Ovary (tissue), 3 donors: ENCODE data around the gene FGGY.

Experiments used
- POLR2A ChIP-seq: fragments of 450-650 bp; IDR thresholded peaks from one replicate; pipeline ENCODE4 v1.6.1; 2017; ENCODE audit warnings: antibody characterized with exemption, mild to moderate bottlenecking, moderate library complexity
- TF ChIP-seq, protein P1 (sequence below), 3 donors: fragments of 450-650 bp in 2 of 3; fragments of 200-600 bp in 1 of 3; IDR thresholded peaks; one replicate each; pipeline versions ENCODE4 v1.5.1 to v1.8.0; 2016 to 2022; ENCODE audit warnings: antibody characterized with exemption in 3 of 3, mild to moderate bottlenecking in 1 of 3
- donor health status: DM: no; HTN: no; CAD: no.

DNA sequence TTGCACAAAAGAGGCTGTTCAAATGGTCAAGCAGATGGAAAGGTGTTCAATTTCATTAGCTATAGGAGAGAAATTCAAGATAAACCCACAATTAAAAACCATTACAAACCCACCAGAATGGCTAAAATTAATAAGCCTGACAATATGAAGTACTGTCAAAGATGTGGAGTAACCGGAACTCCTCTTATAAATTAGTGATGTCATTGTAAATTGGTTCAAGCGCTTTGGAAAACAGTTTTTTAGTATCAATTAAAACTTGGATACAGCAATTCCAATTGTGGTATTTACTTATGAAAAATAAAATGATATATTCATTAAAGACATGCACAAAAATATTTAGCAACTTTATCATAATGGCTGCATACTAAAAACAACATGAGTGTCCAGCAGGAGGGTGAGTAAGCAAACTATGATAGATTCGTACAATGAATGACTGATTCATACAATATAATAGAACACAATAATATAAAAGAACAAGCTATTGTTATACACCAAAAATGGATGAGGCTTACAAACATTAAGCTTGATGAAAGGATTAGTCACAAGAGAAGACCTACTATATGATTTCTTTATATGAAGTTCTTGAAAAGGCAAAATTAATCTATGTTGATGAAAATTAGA lies 38.4 kb upstream of the FGGY start:
- TF ChIP-seq, protein P1, sequence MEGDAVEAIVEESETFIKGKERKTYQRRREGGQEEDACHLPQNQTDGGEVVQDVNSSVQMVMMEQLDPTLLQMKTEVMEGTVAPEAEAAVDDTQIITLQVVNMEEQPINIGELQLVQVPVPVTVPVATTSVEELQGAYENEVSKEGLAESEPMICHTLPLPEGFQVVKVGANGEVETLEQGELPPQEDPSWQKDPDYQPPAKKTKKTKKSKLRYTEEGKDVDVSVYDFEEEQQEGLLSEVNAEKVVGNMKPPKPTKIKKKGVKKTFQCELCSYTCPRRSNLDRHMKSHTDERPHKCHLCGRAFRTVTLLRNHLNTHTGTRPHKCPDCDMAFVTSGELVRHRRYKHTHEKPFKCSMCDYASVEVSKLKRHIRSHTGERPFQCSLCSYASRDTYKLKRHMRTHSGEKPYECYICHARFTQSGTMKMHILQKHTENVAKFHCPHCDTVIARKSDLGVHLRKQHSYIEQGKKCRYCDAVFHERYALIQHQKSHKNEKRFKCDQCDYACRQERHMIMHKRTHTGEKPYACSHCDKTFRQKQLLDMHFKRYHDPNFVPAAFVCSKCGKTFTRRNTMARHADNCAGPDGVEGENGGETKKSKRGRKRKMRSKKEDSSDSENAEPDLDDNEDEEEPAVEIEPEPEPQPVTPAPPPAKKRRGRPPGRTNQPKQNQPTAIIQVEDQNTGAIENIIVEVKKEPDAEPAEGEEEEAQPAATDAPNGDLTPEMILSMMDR (IDR thresholded peaks at IDR 0.05) = no peak
- TF ChIP-seq POLR2A = no peak
